D721Med (cell line): ENCODE results near the gene HOGA1.
A peak's percentile ranks its signal among the peaks of the same experiment; 100 is the strongest.
"Not testable (repeated sequence)": the region's sequence is repeated elsewhere in the genome, so short reads cannot be mapped to it uniquely, and the experiment has no call there.

Experiments used
- DNase-seq: peaks from one replicate; pipeline ENCODE4 v3.0.0; 2011; ENCODE audit warnings: low spot score; ENCODE audit not compliant: insufficient read length
- FAIRE-seq: peaks from 2 replicates; lab custom pipeline; 2011; peaks lifted over from hg19 to GRCh38; lab: Jason Lieb, UNC
- CTCF ChIP-seq: IDR thresholded peaks from 2 replicates; pipeline ENCODE4 v1.5.1; 2012; ENCODE audit warnings: mild to moderate bottlenecking, control low read depth; ENCODE audit not compliant: insufficient read depth; ENCODE audit errors: missing control alignments

HOGA1 gene

GRCh38 chr10:97640174-97640867 lies 56.1 kb downstream of the HOGA1 start, which contains the start of gene PI4K2A:
Gene PI4K2A, plus strand, starts transcription at chr10:97640671. Its CDS starts 72 bp downstream, at chr10:97640743.
- no peak for TF ChIP-seq CTCF
- no peak for FAIRE-seq
- peak; percentile 93 for DNase-seq

DNA sequence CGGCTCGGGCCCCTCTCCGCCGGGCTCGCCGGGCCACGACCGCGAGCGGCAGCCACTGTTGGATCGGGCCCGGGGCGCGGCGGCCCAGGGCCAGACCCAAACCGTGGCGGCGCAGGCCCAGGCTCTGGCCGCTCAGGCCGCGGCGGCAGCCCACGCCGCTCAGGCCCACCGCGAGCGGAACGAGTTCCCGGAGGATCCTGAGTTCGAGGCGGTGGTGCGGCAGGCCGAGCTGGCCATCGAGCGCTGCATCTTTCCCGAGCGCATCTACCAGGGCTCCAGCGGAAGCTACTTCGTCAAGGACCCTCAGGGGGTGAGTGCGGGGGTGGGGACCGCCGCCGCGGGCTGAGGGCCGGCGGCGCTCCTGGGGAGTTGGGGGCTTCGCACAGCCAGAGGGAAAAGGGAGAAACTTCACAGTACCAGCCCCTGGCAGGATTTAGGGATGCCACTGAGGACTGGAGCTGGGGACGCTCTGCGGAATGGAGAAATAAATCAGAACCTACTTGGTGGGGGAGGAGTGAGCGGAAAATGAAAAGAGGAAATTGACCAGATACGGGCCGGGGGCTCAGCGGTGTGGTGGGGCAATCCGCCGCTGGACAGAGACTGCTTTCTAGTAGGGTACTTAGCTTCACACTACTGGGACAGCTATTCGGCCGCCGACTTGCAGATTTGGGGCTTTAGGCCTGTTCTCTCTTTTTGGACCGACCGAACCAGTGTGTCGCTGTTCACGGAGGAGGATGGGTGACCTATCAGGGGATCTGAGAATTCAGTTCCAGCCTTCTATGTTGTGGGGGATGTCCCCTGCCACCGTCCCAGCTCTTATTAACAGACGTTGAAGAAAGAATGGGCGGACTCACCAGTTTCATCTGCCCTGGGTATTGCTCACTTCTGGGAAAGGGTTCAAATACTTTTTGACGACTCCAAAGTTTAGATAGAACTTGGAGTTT lies 57.0 kb downstream of the HOGA1 start:
- FAIRE-seq, result no peak
- DNase-seq, result no peak
- TF ChIP-seq CTCF, result no peak

- DNase-seq, FAIRE-seq: not testable (repeated sequence)
These were observed 58.4 kb downstream of the HOGA1 start for GRCh38 chr10:97642471-97643159.

DNA sequence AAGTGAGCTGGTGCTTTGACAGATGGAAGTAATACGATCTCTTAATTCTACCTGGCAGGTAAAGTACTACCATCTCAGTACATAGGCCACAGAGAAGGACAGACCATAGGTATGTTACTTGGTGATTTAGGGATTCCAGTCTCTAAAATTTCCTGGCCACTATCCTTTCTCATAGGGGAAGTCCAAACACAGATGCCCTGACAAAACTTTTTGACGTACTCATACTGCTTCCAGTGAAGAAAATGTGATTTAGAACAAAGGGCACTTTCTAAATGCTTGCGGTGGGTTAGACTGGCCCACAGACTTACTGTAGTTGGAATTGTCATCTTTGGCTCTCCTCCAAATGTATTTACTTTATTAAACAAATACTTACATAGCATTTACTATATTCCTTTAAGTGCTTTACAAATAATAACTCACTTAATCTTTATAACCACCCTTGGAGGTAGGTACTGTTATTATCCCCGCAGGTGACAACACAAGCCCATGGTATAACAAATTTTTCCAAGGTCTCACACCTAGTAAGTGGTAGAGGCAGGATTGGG lies 59.3 kb downstream of the HOGA1 start:
- TF ChIP-seq CTCF, result no peak
- DNase-seq (no peak), FAIRE-seq (no peak)

GRCh38 chr10:97644936-97645335 lies 60.7 kb downstream of the HOGA1 start:
- no peak for FAIRE-seq
- no peak for DNase-seq
- no peak for TF ChIP-seq CTCF

DNA sequence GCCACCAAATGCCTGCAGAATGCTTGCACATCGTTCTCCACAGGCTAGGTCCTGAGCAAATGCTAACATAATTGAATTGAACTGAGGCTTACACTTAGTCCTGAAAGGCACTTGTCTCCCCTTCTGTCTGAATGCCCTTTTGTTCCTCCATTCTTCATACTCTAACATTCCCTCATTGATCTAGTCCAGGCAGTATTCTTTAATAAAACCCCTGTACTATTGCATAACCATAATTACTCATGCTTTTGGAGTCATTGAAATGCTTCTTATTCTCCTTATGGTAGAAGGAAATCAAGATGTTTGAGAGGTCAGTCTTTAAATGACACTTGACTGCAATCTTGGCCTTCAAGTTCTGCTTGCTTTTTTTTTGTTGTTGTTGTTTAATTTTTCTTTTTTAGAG lies 63.4 kb downstream of the HOGA1 start:
- no peak for TF ChIP-seq CTCF
- FAIRE-seq (no peak), DNase-seq (no peak)
